Measurements from ENCODE around the gene CLEC10A. TPM values are rescaled to one million over a fixed set of nuclear protein-coding genes. Genes with fewer than 3 reads are reported as not detected.
"Not testable (repeated sequence)": the region's sequence is repeated elsewhere in the genome, so short reads cannot be mapped to it uniquely, and the experiment has no call there.

CLEC10A gene
- total and polyA plus RNA-seq, 10 of the 15 experiments (the other 5 are each of a cell fraction or from before 2014, with no cell fraction given): not detected

GRCh38 chr17:7101531-7101930 lies 21.5 kb upstream of the CLEC10A start (continued):
- TF ChIP-seq MLLT1 (IDR thresholded peaks at IDR 0.05): no peak
- TF ChIP-seq CEBPB (IDR thresholded peaks at IDR 0.05; ENCODE audit: borderline replicate concordance in 1 of 2, low read depth in 2 of 2, low read length in 2 of 2): no peak
- no peak for TF ChIP-seq CHD4 (IDR thresholded peaks at IDR 0.05)
- no peak for TF ChIP-seq LARP7 (IDR thresholded peaks at IDR 0.05)

GRCh38 chr17:7100641-7101379 lies 20.8 kb upstream of the CLEC10A start:
- WGBS (ENCODE audit: insufficient coverage, insufficient replicate concordance, low lambda C conversion rate, missing lambda C conversion rate): 68% methylated on average over 47 of the region's 50 CpGs
- H2AFZ ChIP-seq (ENCODE audit: control insufficient read depth, low read depth, low read length); H3K79me2 ChIP-seq (ENCODE audit: control insufficient read depth, insufficient read depth, low read length); H3K27ac ChIP-seq (ENCODE audit: control insufficient read depth, insufficient read depth); BruUV-seq (replicated peaks); H3K36me3 ChIP-seq (ENCODE audit: control insufficient read depth in 2 of 2, insufficient read depth in 2 of 2, low read length in 1 of 2); H3K4me3 ChIP-seq; DNase-seq (ENCODE audit: low read depth, low spot score); H3K9ac ChIP-seq (ENCODE audit: control insufficient read depth, insufficient read depth, low read length); H3K27me3 ChIP-seq (replicated peaks in 1 of 2; ENCODE audit: control insufficient read depth in 2 of 2, insufficient read depth in 2 of 2, low read length in 1 of 2); ATAC-seq; in situ Hi-C loops (cut with MboI); POLR2A ChIA-PET; RAD21 ChIA-PET (ENCODE audit: unreplicated experiment); H3K4me2 ChIP-seq (ENCODE audit: control insufficient read depth, insufficient read depth); intact Hi-C loops (cut with micrococcal nuclease; ENCODE audit: unreplicated experiment); H3K4me1 ChIP-seq (ENCODE audit: control insufficient read depth, insufficient read depth, low read length); H4K20me1 ChIP-seq (ENCODE audit: control insufficient read depth, insufficient read depth); H3K9me3 ChIP-seq (replicated peaks; ENCODE audit: control insufficient read depth, insufficient read depth, low read length); FAIRE-seq: not testable (repeated sequence)
- ChIA-PET SMC1A (ENCODE audit: uncharacterized antibody, unreplicated experiment) (interaction anchor here (0.7 kb wide), 1 partner anchor 1379 kb away, joined by 3 read pairs; no protein-coding TSS in a partner anchor), CTCF (interaction anchor here (2.1 kb wide), 1 partner anchor 10 kb away, joined by 5 read pairs; no protein-coding TSS in a partner anchor)
